HepG2 (cell line): ENCODE results near the gene SEPTIN10. TPM values are rescaled to one million over a fixed set of nuclear protein-coding genes. Genes with fewer than 3 reads are reported as not detected.

ENCODE experiments used
- ARNTL ChIP-seq: sonication (generic); formaldehyde crosslinking; IDR thresholded peaks from 2 replicates; pipeline ENCODE4 v1.4.0; 2020; ENCODE audit warnings: mild to moderate bottlenecking, missing genetic modification reagents
- DBP ChIP-seq: sonication (generic); formaldehyde crosslinking; IDR thresholded peaks from 2 replicates; pipeline ENCODE4 v1.4.0; 2020; ENCODE audit warnings: missing genetic modification reagents; ENCODE audit errors: not compliant biosample characterization
- FOSL1 ChIP-seq: sonication (generic); formaldehyde crosslinking; IDR thresholded peaks from 2 replicates; pipeline ENCODE4 v1.9.0; 2021; ENCODE audit warnings: missing genetic modification reagents, borderline replicate concordance
- HOXA9 ChIP-seq: sonication (generic); formaldehyde crosslinking; IDR thresholded peaks from 2 replicates; pipeline ENCODE4 v1.8.1; 2022; ENCODE audit warnings: missing genetic modification reagents, mild to moderate bottlenecking, moderate library complexity, borderline replicate concordance
- KMT2A ChIP-seq: sonication (generic); formaldehyde crosslinking; IDR thresholded peaks from 2 replicates; pipeline ENCODE4 v1.4.0; 2020; ENCODE audit warnings: missing genetic modification reagents
- MBD4 ChIP-seq: IDR thresholded peaks from 2 replicates; pipeline ENCODE4 v1.6.1; 2012; ENCODE audit warnings: low read length, inconsistent platforms, borderline replicate concordance
- PAXIP1 ChIP-seq: sonication (generic); formaldehyde crosslinking; conservative IDR thresholded peaks from 2 replicates; pipeline ENCODE4 v1.4.0; 2020; ENCODE audit warnings: mild to moderate bottlenecking, missing genetic modification reagents, moderate library complexity
- SKIL ChIP-seq: sonication (generic); formaldehyde crosslinking; IDR thresholded peaks from 2 replicates; pipeline ENCODE4 v1.8.0; 2022; ENCODE audit warnings: missing genetic modification reagents, mild to moderate bottlenecking, moderate library complexity, borderline replicate concordance
- YEATS4 ChIP-seq: sonication (generic); formaldehyde crosslinking; IDR thresholded peaks from 2 replicates; pipeline ENCODE4 v1.4.0; 2020; ENCODE audit warnings: missing genetic modification reagents, borderline replicate concordance
- ZMYM4 ChIP-seq: sonication (generic); formaldehyde crosslinking; IDR thresholded peaks from 2 replicates; pipeline ENCODE4 v1.8.1; 2023; ENCODE audit warnings: mild to moderate bottlenecking, missing genetic modification reagents
- ZNF230 ChIP-seq: sonication (generic); formaldehyde crosslinking; IDR thresholded peaks from 2 replicates; pipeline ENCODE4 v1.4.0; 2020; ENCODE audit warnings: mild to moderate bottlenecking, missing genetic modification reagents
- ZNF281 ChIP-seq: sonication (generic); formaldehyde crosslinking; IDR thresholded peaks from 2 replicates; pipeline ENCODE4 v1.4.0; 2020; ENCODE audit warnings: missing genetic modification reagents, borderline replicate concordance
- ZNF30 ChIP-seq: sonication (generic); formaldehyde crosslinking; IDR thresholded peaks from 2 replicates; pipeline ENCODE4 v1.5.0; 2020; ENCODE audit warnings: mild to moderate bottlenecking, missing genetic modification reagents
- ZNF350 ChIP-seq: sonication (generic); formaldehyde crosslinking; IDR thresholded peaks from 2 replicates; pipeline ENCODE4 v1.4.0; 2020; ENCODE audit warnings: mild to moderate bottlenecking, low read depth, missing genetic modification reagents, borderline replicate concordance
- ZNF430 ChIP-seq: sonication (generic); formaldehyde crosslinking; IDR thresholded peaks from 2 replicates; pipeline ENCODE4 v1.9.0; 2021; ENCODE audit warnings: mild to moderate bottlenecking, missing genetic modification reagents
- ZNF543 ChIP-seq: sonication (generic); formaldehyde crosslinking; IDR thresholded peaks from 2 replicates; pipeline ENCODE4 v1.4.0; 2020; ENCODE audit warnings: mild to moderate bottlenecking, missing genetic modification reagents
- ZNF737 ChIP-seq: sonication (generic); formaldehyde crosslinking; IDR thresholded peaks from 2 replicates; pipeline ENCODE4 v1.5.0; 2020; ENCODE audit warnings: missing genetic modification reagents, mild to moderate bottlenecking, borderline replicate concordance
- polyA plus RNA-seq, 8 experiments: library from polyadenylated mRNA; depleted of rRNA in 3 of 8; stranded (reverse) in 7 of 8; unstranded in 1 of 8; fragments of >200 nt; fragmentation: Illumina TruSeq in 4 of 8; extraction: Trizol in 4 of 8; gene quantifications; 2 replicates each; pipeline versions ENCODE4 v1.2.1 to v1.2.3, GENCODE V29; 2011 to 2016; ENCODE audit warnings: low read depth in 4 of 8, missing spikeins in 1 of 8, mixed read lengths in 1 of 8; ENCODE audit not compliant: insufficient read depth in 1 of 8
- total RNA-seq, 5 experiments: library from RNA; depleted of rRNA; stranded (reverse); fragments of >200 nt; fragmentation: Illumina TruSeq; extraction: Trizol; gene quantifications; 2 replicates each; pipeline ENCODE4 v1.2.3, GENCODE V29; 2016; ENCODE audit warnings: low read depth in 1 of 5

SEPTIN10 gene
- total and polyA plus RNA-seq, 2 of the 13 experiments (the other 11 are each of a cell fraction or from before 2014, with no cell fraction given): 45.8 to 67.5 TPM

- TF ChIP-seq PAXIP1 (CRISPR knock-in tag) (peak; percentile 42; the same call in 1 of the 2 replicates), YEATS4 (CRISPR knock-in tag) (peak; percentile 19; the same call in 1 of the 2 replicates), ZNF430 (0 out of 2 replicates have a peak, but pooled peaks have one; percentile 14), ZNF543 (CRISPR knock-in tag) (0 out of 2 replicates have a peak, but pooled peaks have one; percentile 15), MBD4 (0 out of 2 replicates have a peak, but pooled peaks have one; percentile 73), SKIL (0 out of 2 replicates have a peak, but pooled peaks have one; percentile 2), ZNF281 (CRISPR knock-in tag) (peak; percentile 77), ZNF230 (CRISPR knock-in tag) (peak; percentile 80; the same call in 1 of the 2 replicates), ZMYM4 (CRISPR knock-in tag) (peak; percentile 59; the same call in 1 of the 2 replicates), KMT2A (CRISPR knock-in tag) (0 out of 2 replicates have a peak, but pooled peaks have one; percentile 17), HOXA9 (CRISPR knock-in tag) (peak; percentile 25; the same call in 1 of the 2 replicates), DBP (CRISPR knock-in tag) (no peak), ARNTL (peak; percentile 34; the same call in 1 of the 2 replicates), ZNF30 (CRISPR knock-in tag) (0 out of 2 replicates have a peak, but pooled peaks have one; percentile 12), ZNF350 (CRISPR knock-in tag) (0 out of 2 replicates have a peak, but pooled peaks have one; percentile 52), FOSL1 (no peak), ZNF737 (CRISPR knock-in tag) (0 out of 2 replicates have a peak, but pooled peaks have one; percentile 21)
These were observed 1.9 kb upstream of the SEPTIN10 start (continued) for GRCh38 chr2:109615637-109616144.
